ENCODE measurements around the gene PCDHGA7. TPM values are rescaled to one million over a fixed set of nuclear protein-coding genes. Genes with fewer than 3 reads are reported as not detected.
"Not testable (repeated sequence)": the region's sequence is repeated elsewhere in the genome, so short reads cannot be mapped to it uniquely, and the experiment has no call there.

The PCDHGA7 gene
- total RNA-seq, 1 donor from 2014 or later, result 5.8 TPM

DNA sequence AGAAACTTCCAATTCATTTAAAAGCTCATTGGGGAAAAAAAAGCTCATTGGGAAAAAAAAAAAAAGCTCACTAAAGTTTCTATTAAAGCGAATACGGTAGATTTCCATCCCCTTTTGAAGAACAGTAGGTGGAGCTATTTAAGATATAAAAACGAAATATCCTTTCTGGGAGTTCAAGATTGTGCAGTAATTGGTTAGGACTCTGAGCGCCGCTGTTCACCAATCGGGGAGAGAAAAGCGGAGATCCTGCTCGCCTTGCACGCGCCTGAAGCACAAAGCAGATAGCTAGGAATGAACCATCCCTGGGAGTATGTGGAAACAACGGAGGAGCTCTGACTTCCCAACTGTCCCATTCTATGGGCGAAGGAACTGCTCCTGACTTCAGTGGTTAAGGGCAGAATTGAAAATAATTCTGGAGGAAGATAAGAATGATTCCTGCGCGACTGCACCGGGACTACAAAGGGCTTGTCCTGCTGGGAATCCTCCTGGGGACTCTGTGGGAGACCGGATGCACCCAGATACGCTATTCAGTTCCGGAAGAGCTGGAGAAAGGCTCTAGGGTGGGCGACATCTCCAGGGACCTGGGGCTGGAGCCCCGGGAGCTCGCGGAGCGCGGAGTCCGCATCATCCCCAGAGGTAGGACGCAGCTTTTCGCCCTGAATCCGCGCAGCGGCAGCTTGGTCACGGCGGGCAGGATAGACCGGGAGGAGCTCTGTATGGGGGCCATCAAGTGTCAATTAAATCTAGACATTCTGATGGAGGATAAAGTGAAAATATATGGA is 48.0 kb downstream of the PCDHGA7 start, which contains the start of gene PCDHGA12:
PCDHGA12 (plus strand) TSS at position 176 of the 782 bp plus-strand sequence; CDS start at position 429, 253 bp downstream.
- DNase-seq (ENCODE audit: low spot score), result no peak

DNA sequence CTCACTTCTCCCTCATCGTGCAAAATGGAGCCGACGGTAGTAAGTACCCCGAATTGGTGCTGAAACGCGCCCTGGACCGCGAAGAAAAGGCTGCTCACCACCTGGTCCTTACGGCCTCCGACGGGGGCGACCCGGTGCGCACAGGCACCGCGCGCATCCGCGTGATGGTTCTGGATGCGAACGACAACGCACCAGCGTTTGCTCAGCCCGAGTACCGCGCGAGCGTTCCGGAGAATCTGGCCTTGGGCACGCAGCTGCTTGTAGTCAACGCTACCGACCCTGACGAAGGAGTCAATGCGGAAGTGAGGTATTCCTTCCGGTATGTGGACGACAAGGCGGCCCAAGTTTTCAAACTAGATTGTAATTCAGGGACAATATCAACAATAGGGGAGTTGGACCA is 48.7 kb downstream of the PCDHGA7 start:
- DNase-seq (ENCODE audit: low spot score), result no peak

DNA sequence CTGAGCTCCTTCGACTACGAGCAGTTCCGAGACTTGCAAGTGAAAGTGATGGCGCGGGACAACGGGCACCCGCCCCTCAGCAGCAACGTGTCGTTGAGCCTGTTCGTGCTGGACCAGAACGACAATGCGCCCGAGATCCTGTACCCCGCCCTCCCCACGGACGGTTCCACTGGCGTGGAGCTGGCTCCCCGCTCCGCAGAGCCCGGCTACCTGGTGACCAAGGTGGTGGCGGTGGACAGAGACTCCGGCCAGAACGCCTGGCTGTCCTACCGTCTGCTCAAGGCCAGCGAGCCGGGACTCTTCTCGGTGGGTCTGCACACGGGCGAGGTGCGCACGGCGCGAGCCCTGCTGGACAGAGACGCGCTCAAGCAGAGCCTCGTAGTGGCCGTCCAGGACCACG is 49.8 kb downstream of the PCDHGA7 start:
- not testable (repeated sequence) for DNase-seq (ENCODE audit: low spot score)

- not testable (repeated sequence) for DNase-seq (ENCODE audit: low spot score)
These were observed 50.2 kb downstream of the PCDHGA7 start for GRCh38 chr5:141432726-141433125.

DNA sequence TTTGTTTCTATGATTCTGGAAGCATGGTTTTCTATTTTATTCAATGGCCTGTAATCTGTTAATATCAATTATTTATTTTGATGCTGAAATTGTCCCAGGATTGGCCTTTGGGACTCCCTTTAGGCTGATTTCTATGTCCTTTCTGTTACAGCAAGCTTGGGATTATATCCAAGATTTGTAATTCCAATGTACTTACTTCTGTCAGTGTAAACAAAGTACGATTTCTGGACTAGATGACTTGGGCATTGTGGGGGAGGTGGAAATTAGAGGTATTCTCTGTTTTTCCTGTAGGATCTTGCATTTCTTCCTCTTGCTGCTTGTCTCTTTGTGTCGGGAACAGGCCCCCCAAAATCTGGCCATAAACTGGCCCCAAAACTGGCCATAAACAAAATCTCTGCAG is 51.5 kb downstream of the PCDHGA7 start:
- DNase-seq (ENCODE audit: low spot score), result no peak

Other genes with a start within 250 kb of the PCDHGA7 start
- gene PCDHB5, start 247.5 kb upstream of the PCDHGA7 start, total RNA-seq, result 2.9 TPM
- 1.6 TPM for gene PCDHB6, start 232.7 kb upstream of the PCDHGA7 start, total RNA-seq
- 2.4 TPM for gene PCDHB7, start 210.1 kb upstream of the PCDHGA7 start, total RNA-seq
- gene PCDHB8, start 205.0 kb upstream of the PCDHGA7 start, total RNA-seq, result 1.7 TPM
- 3.4 TPM for gene PCDHB16, start 200.4 kb upstream of the PCDHGA7 start, total RNA-seq
- gene PCDHB9, start 195.6 kb upstream of the PCDHGA7 start, total RNA-seq, result 1.9 TPM
- gene PCDHB10, start 190.4 kb upstream of the PCDHGA7 start, total RNA-seq, result 2.5 TPM
- 2.1 TPM for gene PCDHB11, start 183.1 kb upstream of the PCDHGA7 start, total RNA-seq
- gene PCDHB12, start 174.0 kb upstream of the PCDHGA7 start, total RNA-seq, result 2.8 TPM
- 6.2 TPM for gene PCDHB13, start 168.8 kb upstream of the PCDHGA7 start, total RNA-seq
- 6.8 TPM for gene PCDHB14, start 159.4 kb upstream of the PCDHGA7 start, total RNA-seq
- gene PCDHB15, start 137.3 kb upstream of the PCDHGA7 start, total RNA-seq, result 4.3 TPM
- gene SLC25A2, start 78.7 kb upstream of the PCDHGA7 start, total RNA-seq, result 1.3 TPM
- 56.6 TPM for gene TAF7, start 62.0 kb upstream of the PCDHGA7 start, total RNA-seq
- gene PCDHGA1, start 52.2 kb upstream of the PCDHGA7 start, total RNA-seq, result 0.57 TPM
- gene PCDHGA2, start 44.0 kb upstream of the PCDHGA7 start, total RNA-seq, result 2.6 TPM
- 2.9 TPM for gene PCDHGA3, start 38.9 kb upstream of the PCDHGA7 start, total RNA-seq
- 3.0 TPM for gene PCDHGB1, start 32.6 kb upstream of the PCDHGA7 start, total RNA-seq
- gene PCDHGA4, start 27.7 kb upstream of the PCDHGA7 start, total RNA-seq, result 4.2 TPM
- 4.3 TPM for gene PCDHGB2, start 22.7 kb upstream of the PCDHGA7 start, total RNA-seq
- 4.6 TPM for gene PCDHGA5, start 18.6 kb upstream of the PCDHGA7 start, total RNA-seq
- gene PCDHGB3, start 12.5 kb upstream of the PCDHGA7 start, total RNA-seq, result 3.2 TPM
- gene PCDHGA6, start 8.9 kb upstream of the PCDHGA7 start, total RNA-seq, result 6.1 TPM
- gene PCDHGB4, start 5.0 kb downstream of the PCDHGA7 start, total RNA-seq, result 8.0 TPM
- 3.3 TPM for gene PCDHGA8, start 9.9 kb downstream of the PCDHGA7 start, total RNA-seq
- 12.1 TPM for gene PCDHGB5, start 15.2 kb downstream of the PCDHGA7 start, total RNA-seq
- gene PCDHGA9, start 20.0 kb downstream of the PCDHGA7 start, total RNA-seq, result 8.9 TPM
- gene PCDHGB6, start 25.3 kb downstream of the PCDHGA7 start, total RNA-seq, result 8.2 TPM
- 7.4 TPM for gene PCDHGA10, start 30.2 kb downstream of the PCDHGA7 start, total RNA-seq
- 11.7 TPM for gene PCDHGB7, start 34.9 kb downstream of the PCDHGA7 start, total RNA-seq
- 5.1 TPM for gene PCDHGA11, start 38.3 kb downstream of the PCDHGA7 start, total RNA-seq
- 5.0 TPM for gene PCDHGA12, start 47.8 kb downstream of the PCDHGA7 start, total RNA-seq
- 52.6 TPM for gene PCDHGC3, start 93.2 kb downstream of the PCDHGA7 start, total RNA-seq
- 3.6 TPM for gene PCDHGC4, start 102.3 kb downstream of the PCDHGA7 start, total RNA-seq
- 2.8 TPM for gene PCDHGC5, start 106.3 kb downstream of the PCDHGA7 start, total RNA-seq
- gene DIAPH1, start 236.3 kb downstream of the PCDHGA7 start, total RNA-seq, result 86.5 TPM